HepG2 (cell line): Measurements from ENCODE around the gene XPC. TPM values are rescaled to one million over a fixed set of nuclear protein-coding genes. Genes with fewer than 3 reads are reported as not detected.

Experiments
- ATF2 ChIP-seq: sonication (generic); formaldehyde crosslinking; IDR thresholded peaks from 2 replicates; pipeline ENCODE4 v1.4.0; 2020; ENCODE audit warnings: missing genetic modification reagents
- FOXP1 ChIP-seq, 2 experiments: fragments of 450-650 bp in 1 of 2; IDR thresholded peaks; 2 replicates each; pipeline ENCODE4 v1.6.1; 2017 to 2018; ENCODE audit warnings: antibody characterized with exemption in 1 of 2
- KLF12 ChIP-seq: sonication (generic); formaldehyde crosslinking; IDR thresholded peaks from 2 replicates; pipeline ENCODE4 v1.4.0; 2020; ENCODE audit warnings: missing genetic modification reagents, borderline replicate concordance
- SRSF1 ChIP-seq: fragments of 200-400 bp; formaldehyde crosslinking; optimal IDR thresholded peaks from 2 replicates; pipeline ENCODE3; 2017; ENCODE audit warnings: mild to moderate bottlenecking, low read depth, low read length, moderate library complexity
- ZHX2 ChIP-seq, 2 experiments: sonication (generic) in 1 of 2; formaldehyde crosslinking in 1 of 2; IDR thresholded peaks; 2 replicates each; pipeline versions ENCODE4 v1.6.1 to v1.9.0; 2014 to 2022; ENCODE audit warnings: antibody characterized with exemption in 1 of 2, borderline replicate concordance in 1 of 2, inconsistent platforms in 1 of 2, low read depth in 1 of 2, missing genetic modification reagents in 1 of 2
- polyA plus RNA-seq, 8 experiments: library from polyadenylated mRNA; depleted of rRNA in 3 of 8; stranded (reverse) in 7 of 8; unstranded in 1 of 8; fragments of >200 nt; fragmentation: Illumina TruSeq in 4 of 8; extraction: Trizol in 4 of 8; gene quantifications; 2 replicates each; pipeline versions ENCODE4 v1.2.1 to v1.2.3, GENCODE V29; 2011 to 2016; ENCODE audit warnings: low read depth in 4 of 8, missing spikeins in 1 of 8, mixed read lengths in 1 of 8; ENCODE audit not compliant: insufficient read depth in 1 of 8
- total RNA-seq, 5 experiments: library from RNA; depleted of rRNA; stranded (reverse); fragments of >200 nt; fragmentation: Illumina TruSeq; extraction: Trizol; gene quantifications; 2 replicates each; pipeline ENCODE4 v1.2.3, GENCODE V29; 2016; ENCODE audit warnings: low read depth in 1 of 5
- TF ChIP-seq, protein P1 (sequence below): sonication (generic); formaldehyde crosslinking; IDR thresholded peaks from 2 replicates; pipeline ENCODE4 v1.5.0; 2020; ENCODE audit warnings: missing genetic modification reagents

Gene XPC
- total and polyA plus RNA-seq, 2 of the 13 experiments (the other 11 are each of a cell fraction or from before 2014, with no cell fraction given), result 9.4 to 24.1 TPM

DNA sequence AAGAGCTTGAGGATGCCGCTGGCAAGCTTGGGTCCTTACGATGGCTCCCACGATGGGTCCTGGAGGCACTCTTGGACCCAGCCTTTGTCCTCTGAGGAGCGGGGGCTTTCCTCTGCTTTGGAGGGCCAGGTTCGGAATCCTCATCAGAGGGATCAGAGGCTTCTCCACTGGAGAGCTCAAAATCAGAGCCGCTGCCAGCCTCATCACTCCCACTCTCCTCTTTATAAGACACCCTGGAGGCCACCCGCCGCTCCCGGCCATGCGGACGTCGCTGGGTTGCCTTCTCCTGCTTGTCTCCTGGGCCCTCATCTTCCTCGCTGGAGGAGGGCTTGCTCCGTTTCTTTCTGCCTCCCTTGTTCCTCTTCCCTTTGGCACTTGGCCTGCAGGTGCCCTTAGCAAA lies 20.0 kb downstream of the XPC start (continued):
- TF ChIP-seq ZHX2 (IDR thresholded peaks at IDR 0.05; ENCODE audit: low read depth) (no peak), ZHX2 (CRISPR knock-in tag; IDR thresholded peaks at IDR 0.05; ENCODE audit: borderline replicate concordance) (no peak), SRSF1 (no peak), FOXP1 (IDR thresholded peaks at IDR 0.05) (no peak), FOXP1 (CRISPR knock-in tag; IDR thresholded peaks at IDR 0.05) (no peak), KLF12 (CRISPR knock-in tag) (no peak), ATF2 (CRISPR knock-in tag) (no peak)
- TF ChIP-seq, protein P1, sequence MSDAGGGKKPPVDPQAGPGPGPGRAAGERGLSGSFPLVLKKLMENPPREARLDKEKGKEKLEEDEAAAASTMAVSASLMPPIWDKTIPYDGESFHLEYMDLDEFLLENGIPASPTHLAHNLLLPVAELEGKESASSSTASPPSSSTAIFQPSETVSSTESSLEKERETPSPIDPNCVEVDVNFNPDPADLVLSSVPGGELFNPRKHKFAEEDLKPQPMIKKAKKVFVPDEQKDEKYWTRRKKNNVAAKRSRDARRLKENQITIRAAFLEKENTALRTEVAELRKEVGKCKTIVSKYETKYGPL (CRISPR knock-in tag), result no peak
